Stimulated activated CD4-positive, alpha-beta T cell treated with anti-CD3 and anti-CD28 coated beads, Interleukin-12 subunit alpha, Interleukin-12 subunit beta, amount 100 ng/mL, for 48 hours (primary cell): ENCODE results near the gene FBLN7.

Experiments used
- DNase-seq, 3 donors: peaks; one replicate each; pipeline ENCODE4 v3.0.0-alpha.2; 2020; ENCODE audit warnings: low read depth in 2 of 3, low spot score in 1 of 3

FBLN7 gene

GRCh38 chr2:112140205-112140802 lies 2.1 kb downstream of the FBLN7 start:
- DNase-seq, result no peak

GRCh38 chr2:112140899-112141625 lies 2.9 kb downstream of the FBLN7 start:
- DNase-seq, result no peak

GRCh38 chr2:112141626-112142007 lies 3.4 kb downstream of the FBLN7 start:
- DNase-seq, result no peak

GRCh38 chr2:112142525-112143078 lies 4.4 kb downstream of the FBLN7 start:
- DNase-seq, result no peak

- DNase-seq, result no peak
Observed at GRCh38 chr2:112143150-112143549, 5.0 kb downstream of the FBLN7 start.

GRCh38 chr2:112144966-112145365 lies 6.8 kb downstream of the FBLN7 start:
- no peak for DNase-seq

- no peak for DNase-seq
Observed at GRCh38 chr2:112147382-112148168, 9.4 kb downstream of the FBLN7 start.

- no peak for DNase-seq
Observed at GRCh38 chr2:112148477-112148876, 10.3 kb downstream of the FBLN7 start.

- no peak for DNase-seq
Observed at GRCh38 chr2:112149194-112149593, 11.0 kb downstream of the FBLN7 start.

GRCh38 chr2:112149866-112150435 lies 11.8 kb downstream of the FBLN7 start:
- no peak for DNase-seq

GRCh38 chr2:112150447-112150846 lies 12.3 kb downstream of the FBLN7 start:
- DNase-seq, result no peak

- no peak for DNase-seq
Observed at GRCh38 chr2:112150851-112151250, 12.7 kb downstream of the FBLN7 start.

- no peak for DNase-seq
Observed at GRCh38 chr2:112151271-112151670, 13.1 kb downstream of the FBLN7 start.

- DNase-seq, result no peak
Observed at GRCh38 chr2:112151701-112152440, 13.7 kb downstream of the FBLN7 start.

GRCh38 chr2:112152476-112153178 lies 14.4 kb downstream of the FBLN7 start:
- no peak for DNase-seq

- DNase-seq, result no peak
Observed at GRCh38 chr2:112153179-112153490, 14.9 kb downstream of the FBLN7 start.

GRCh38 chr2:112153501-112153900 lies 15.3 kb downstream of the FBLN7 start:
- DNase-seq, result no peak

- no peak for DNase-seq
Observed at GRCh38 chr2:112154246-112155117, 16.3 kb downstream of the FBLN7 start.

GRCh38 chr2:112155331-112156151 lies 17.4 kb downstream of the FBLN7 start:
- no peak for DNase-seq
